ENCODE measurements around the gene ABHD16B.

Gene ABHD16B

DNA sequence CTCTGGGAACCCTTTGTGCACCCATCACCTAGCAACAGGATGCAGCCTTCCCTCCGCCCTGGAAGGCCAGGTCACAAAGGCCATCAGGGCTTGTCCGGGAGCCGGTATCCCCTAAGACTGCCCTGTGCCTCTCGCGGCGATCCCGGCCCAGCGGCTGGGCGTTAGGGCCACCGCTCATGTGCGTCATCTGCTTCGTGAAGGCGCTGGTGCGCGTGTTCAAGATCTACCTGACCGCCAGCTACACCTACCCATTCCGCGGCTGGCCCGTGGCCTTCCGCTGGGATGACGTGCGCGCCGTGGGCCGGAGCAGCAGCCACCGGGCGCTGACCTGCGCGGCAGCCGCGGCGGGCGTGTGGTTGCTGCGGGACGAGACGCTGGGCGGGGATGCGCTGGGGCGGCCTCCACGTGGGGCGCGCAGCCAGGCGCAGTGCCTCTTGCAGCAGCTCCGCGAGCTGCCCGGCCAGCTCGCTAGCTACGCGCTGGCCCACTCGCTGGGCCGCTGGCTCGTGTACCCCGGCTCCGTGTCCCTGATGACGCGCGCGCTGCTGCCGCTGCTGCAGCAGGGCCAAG is at the start of gene ABHD16B:
Gene ABHD16B, plus strand, starts transcription at position 134 of the 570 bp plus-strand sequence. Its CDS starts 43 bp downstream, at position 177.
- no peak for DNase-seq (ENCODE audit: low spot score)

GRCh38 chr20:63814891-63815614 is 46.2 kb upstream of the ABHD16B start:
- no peak for DNase-seq (ENCODE audit: low spot score)

DNA sequence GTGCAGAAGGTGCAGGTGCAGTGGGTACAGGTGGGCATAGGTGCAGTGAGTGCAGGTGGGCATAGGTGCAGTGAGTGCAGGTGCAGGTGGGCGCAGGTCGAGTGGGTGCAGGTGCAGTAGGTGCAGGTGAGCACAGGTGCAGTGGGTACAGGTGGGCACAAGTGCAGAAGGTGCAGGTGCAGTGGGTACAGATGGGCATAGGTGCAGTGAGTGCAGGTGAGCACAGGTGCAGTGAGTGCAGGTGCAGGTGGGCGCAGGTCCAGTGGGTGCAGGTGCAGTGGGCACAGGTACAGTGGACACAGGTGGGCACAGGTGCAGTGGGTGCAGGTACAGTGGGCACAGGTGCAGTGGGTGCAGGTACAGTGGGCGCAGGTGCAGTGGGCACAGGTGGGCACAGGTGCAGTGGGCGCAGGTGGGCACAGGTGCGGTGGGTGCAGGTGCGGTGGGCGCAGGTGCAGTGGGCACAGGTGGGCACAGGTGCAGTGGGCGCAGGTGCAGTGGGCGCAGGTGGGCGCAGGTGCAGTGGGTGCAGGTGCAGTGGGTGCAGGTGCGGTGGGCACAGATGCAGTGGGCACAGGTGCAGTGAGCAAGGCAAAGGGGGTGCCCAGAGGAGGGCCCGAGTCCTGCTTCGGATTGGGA is 45.6 kb upstream of the ABHD16B start:
- no peak for DNase-seq (ENCODE audit: low spot score)

- DNase-seq (ENCODE audit: low spot score) = peak; percentile 50
Measured at GRCh38 chr20:63819224-63819921, 41.9 kb upstream of the ABHD16B start.

GRCh38 chr20:63821811-63822210 is 39.5 kb upstream of the ABHD16B start:
- no peak for DNase-seq (ENCODE audit: low spot score)

- DNase-seq (ENCODE audit: low spot score) = no peak
Measured at GRCh38 chr20:63822276-63822696, 39.0 kb upstream of the ABHD16B start.

- DNase-seq (ENCODE audit: low spot score) = no peak
Measured at GRCh38 chr20:63823691-63824311, 37.5 kb upstream of the ABHD16B start.

DNA sequence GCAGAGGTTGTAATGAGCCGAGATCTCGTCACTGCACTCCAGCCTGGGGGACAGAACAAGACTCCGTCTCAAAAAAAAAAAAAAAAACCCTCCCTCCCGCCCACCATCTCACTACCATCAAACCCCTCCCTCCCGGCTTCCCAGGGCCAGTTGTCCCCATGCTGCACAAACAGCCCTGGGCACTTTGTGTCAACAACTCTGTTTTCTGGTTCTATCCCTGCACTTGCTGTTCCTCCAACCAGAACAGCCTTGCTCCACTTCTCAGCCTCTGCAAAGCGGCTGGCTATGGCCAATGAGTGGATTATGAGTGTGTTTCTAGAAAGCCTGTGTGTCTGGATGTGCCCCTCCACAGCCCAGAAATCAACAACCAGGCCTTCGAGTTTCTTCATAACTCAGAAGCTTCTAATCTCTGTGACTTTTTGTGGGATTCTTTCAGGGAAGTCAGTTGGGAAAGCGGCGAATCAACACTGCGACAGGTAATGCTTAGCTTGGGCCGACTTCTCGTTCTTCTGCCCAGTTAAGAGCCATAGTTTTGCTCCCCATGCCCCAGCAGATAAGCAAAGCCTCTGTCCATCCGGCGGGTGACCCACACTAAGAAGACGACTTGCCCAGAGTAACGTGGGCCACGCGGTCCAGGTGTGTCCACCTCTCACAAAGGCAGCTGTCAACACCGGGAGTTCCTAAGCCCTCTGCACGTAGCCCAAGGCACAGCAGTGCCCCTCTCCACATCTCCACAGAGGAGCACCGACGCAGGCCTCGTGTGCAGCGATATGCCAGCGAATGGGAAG is 35.8 kb upstream of the ABHD16B start:
- DNase-seq (ENCODE audit: low spot score) = no peak

DNA sequence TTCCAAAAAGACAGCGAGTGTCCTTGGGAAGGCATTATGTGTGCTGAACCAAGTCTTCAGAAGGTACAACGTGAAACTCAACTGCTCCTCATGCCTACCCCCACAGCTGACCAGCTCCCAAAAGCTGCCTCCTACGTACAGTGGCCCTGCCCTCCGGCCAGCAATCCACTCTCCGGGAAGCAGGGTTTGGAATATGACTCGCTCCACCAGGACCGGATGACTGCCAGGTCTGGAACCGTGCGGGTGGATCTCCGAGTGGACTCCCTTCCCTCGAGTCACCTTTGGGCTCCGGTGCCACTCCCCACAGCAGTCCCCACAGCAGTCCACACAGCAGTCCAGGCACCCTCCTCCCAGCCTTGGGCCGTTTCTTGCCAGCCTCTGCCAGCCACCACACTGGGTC is 34.5 kb upstream of the ABHD16B start:
- no peak for DNase-seq (ENCODE audit: low spot score)

DNA sequence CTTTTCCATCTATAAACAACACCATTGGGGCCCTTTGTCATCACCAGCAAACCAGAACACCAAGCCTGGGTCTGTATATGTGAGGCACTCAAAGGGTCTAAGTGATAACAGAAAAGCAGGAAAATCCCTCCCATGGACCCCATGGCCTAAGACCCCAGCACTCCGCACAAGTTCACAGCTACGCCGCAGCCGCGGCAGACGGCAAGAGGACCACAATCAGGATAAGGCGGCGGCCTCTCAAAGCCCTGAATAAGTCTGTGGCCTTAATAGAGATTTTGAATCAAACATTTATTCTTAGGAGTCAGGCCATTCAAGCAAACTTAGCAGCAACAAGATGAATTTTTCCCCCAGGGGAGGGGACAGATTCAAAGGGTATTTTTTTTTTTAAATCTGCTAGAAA is 33.2 kb upstream of the ABHD16B start:
- DNase-seq (ENCODE audit: low spot score) = no peak

DNA sequence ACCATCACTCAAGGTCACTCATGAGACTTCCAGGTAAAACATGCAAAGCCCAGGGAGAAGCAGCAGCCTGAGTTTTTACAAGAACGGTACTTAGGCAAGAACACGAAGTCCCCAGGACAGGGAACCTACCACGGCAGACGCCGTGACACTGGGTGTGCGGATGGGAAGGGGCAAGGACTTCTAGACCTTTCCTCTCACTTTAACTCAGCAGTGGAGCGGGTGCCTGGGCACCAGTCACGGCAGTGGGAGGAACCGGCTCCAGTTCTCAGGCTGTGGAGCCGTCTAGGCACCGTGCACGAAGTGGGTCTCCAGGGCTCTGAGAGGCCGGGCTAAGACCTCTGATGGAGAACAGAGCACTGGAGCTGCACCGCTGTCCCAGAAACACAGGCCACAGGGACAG is 32.8 kb upstream of the ABHD16B start:
- DNase-seq (ENCODE audit: low spot score) = no peak

GRCh38 chr20:63828951-63829350 is 32.3 kb upstream of the ABHD16B start:
- DNase-seq (ENCODE audit: low spot score) = no peak

- DNase-seq (ENCODE audit: low spot score) = no peak
Measured at GRCh38 chr20:63829603-63829944, 31.7 kb upstream of the ABHD16B start.

GRCh38 chr20:63829945-63830835 is 31.1 kb upstream of the ABHD16B start:
- DNase-seq (ENCODE audit: low spot score) = peak; percentile 65

DNA sequence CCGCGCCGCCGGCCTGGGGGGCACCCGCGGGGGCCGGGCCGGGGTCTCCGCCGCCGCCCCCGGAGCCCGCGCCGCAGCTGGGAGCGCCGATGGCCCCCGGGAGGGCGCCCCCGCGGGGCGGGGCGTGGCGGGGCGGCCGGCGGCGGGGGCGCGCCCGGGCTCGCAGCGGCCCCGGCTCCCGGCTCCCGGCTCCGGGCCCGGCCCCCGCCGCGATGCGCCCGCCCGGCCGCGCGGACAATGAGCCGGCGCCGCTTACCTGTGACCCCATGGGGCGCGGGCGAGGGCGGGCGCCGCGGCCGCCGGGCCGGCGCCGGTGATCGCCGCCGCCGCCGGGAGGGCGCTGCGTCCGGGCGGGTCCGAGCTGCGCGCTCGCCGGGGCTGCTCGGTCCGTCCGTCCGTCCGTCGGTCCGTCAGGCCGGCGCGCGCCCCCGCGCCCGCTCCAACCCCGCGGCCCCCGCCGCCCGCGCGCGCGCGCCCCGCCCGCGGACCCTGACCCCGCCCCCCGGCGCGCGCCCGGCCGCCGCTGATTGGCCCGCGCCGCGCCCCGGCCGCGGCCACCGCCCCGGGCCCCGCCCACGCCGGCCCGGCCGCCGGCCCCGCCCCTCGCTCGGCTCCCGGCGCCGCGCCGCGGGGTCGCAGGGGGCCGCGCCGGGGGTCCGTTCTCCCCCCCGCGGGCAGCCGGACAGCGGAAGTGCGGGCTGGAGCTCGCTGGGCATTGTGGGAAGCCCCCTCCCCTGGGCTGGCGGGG is 30.3 kb upstream of the ABHD16B start, which contains the start of gene ZBTB46:
Gene ZBTB46, minus strand, starts transcription at position 424 of the 748 bp plus-strand sequence. CDS start 40,507 bp downstream, outside the sequence.
- no peak for DNase-seq (ENCODE audit: low spot score)

DNA sequence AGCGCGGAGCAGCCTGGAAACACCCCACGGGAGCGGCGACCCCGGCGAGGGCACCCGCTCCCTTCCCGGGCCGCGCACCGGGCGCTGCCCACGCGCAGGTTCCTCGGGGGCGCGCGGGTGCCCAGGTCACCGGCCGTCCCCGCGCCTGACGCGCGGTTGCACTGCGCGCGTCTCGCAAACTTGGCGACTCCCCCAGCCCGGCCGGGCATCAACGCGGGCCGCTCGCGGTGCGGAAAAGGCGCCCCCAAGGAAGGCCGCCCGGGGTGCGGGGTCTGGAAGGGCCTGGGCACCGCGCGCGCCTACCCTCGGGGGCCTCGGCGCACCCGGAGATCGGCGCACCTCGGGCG is 29.7 kb upstream of the ABHD16B start:
- no peak for DNase-seq (ENCODE audit: low spot score)

DNA sequence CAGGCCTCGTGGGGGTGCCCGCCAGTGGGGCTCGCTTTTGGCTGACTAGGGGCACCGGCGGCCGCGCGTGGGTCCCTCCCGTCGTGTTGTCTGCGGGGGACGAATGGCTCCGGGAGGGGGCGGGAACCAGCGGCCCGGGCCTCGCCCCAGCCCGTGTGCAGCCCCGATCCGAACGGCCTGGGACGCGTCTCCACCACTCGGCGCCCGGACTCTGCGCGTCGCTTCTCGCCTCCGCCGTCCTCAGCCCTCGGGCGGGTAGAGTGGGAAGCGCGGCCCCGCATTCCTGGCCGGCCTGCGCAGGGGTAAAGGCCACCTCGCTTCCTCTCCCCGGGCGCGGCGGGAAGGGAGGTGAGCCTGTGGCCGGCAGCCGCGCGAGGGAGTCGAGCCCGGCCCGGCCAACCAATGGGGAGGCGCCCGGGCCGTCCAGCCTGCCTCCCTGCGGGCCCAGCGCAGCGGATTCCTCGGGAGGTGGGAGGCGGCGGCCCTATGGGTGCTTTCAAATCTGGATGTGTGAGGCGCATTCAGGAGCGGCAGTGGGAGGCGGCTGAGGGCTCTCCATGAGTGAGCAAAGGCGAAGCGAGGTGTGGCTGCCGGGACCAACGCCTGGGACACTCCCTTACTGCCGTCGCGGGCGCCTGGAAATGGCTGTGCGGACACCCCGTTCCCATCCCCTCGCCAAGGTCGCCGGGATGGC is 29.2 kb upstream of the ABHD16B start:
- peak; percentile 73 for DNase-seq (ENCODE audit: low spot score)

GRCh38 chr20:63833776-63834490 is 27.4 kb upstream of the ABHD16B start:
- no peak for DNase-seq (ENCODE audit: low spot score)

GRCh38 chr20:63834491-63834880 is 26.8 kb upstream of the ABHD16B start:
- no peak for DNase-seq (ENCODE audit: low spot score)

Data from ecto neural progenitor cell (in vitro differentiated cells).